Activated T-helper 1 cell treated with anti-CD3 and anti-CD28 coated beads, Interleukin-2, amount 50 U/mL, for 16 hours (primary cell): ENCODE measurements around the gene DRC3.
A peak's percentile ranks its signal among the peaks of the same experiment; 100 is the strongest.
"Not testable (repeated sequence)": the region's sequence is repeated elsewhere in the genome, so short reads cannot be mapped to it uniquely, and the experiment has no call there.

ENCODE experiments used
- DNase-seq, 2 donors: peaks; one replicate each; pipeline ENCODE4 v3.0.0-alpha.2; 2020; ENCODE audit warnings: low read depth in 1 of 2, low spot score in 1 of 2

The DRC3 gene, protein sequence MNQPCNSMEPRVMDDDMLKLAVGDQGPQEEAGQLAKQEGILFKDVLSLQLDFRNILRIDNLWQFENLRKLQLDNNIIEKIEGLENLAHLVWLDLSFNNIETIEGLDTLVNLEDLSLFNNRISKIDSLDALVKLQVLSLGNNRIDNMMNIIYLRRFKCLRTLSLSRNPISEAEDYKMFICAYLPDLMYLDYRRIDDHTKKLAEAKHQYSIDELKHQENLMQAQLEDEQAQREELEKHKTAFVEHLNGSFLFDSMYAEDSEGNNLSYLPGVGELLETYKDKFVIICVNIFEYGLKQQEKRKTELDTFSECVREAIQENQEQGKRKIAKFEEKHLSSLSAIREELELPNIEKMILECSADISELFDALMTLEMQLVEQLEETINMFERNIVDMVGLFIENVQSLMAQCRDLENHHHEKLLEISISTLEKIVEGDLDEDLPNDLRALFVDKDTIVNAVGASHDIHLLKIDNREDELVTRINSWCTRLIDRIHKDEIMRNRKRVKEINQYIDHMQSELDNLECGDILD

DNA sequence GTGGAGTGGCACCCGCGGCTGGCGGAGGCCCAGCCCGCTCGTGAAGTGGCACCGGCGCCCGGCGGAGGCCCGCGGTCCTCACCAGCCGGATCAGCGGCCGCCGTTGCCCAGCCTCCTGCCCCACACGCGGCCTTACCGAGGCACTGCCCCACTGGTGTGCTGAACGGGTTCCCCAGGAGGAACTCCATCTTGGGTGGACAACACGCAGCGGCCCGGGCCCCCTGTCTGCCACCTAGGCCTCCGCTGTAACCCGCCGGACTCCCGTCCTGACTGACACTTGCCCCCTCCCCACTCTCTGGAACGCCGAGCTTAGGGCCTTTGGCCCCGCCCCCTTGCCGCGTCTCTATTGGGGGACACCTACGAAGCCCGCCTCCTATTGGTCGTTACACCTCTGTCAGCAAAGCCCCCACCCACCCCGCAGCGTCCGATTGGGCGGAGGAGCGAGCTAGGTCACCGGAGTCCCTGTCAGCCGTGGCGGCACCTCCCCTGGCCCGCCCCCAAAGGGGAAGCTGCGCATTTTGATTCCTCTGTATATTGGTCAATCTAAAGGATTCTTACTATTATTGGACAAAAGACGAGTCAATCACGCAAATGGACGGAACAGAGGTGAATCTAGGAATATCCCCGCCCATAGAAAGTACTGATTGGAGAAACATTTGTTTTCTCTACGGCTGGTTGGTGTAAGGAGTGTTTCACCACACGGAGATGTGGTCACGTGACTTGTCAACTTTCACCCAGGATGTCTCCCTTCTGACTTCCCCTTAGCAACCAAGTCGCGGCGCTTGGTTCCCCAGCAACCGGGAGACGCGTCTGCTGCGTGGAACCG lies at the start of gene DRC3, which contains the start of gene TOM1L2:
Gene DRC3, plus strand, starts transcription at position 737 of the 826 bp plus-strand sequence. CDS start 4,737 bp downstream, outside the sequence.
Gene TOM1L2, minus strand, starts transcription at position 275 of the 826 bp plus-strand sequence. Its CDS starts 87 bp downstream, at position 188.
- DNase-seq: peak; percentile 100

DNA sequence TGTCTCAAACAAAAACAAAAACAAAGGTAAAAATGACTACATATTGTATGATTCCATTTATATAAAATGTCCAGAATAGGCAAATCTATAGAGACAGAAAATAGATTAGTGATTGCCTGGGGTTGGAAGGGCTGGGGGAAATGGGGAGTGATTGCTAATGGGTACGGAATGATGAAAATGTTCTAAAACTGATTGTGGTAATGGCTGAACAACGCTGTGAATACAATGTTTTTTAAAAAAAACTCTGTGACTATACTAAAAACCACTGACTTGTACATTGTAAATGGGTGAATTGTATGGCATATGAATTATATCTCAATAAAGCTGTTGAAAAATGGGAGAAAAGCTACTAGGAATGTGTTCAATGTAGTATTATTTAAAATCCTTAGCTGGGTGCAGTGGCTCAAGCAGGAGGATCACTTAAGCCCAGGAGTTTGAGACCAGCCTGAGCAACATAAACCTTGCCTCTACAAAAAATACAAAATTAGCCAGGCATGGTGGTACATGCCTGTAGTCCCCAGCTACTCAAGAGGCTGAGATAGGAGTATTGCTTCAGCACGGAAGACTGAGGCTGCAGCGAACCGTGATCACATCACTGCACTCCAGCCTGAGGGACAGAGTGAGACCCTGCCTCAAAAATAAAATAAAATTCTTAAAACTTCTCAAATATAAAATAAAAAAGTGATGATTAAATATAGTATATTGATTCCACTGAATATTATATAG lies 48.4 kb upstream of the DRC3 start:
- DNase-seq: no peak

DNA sequence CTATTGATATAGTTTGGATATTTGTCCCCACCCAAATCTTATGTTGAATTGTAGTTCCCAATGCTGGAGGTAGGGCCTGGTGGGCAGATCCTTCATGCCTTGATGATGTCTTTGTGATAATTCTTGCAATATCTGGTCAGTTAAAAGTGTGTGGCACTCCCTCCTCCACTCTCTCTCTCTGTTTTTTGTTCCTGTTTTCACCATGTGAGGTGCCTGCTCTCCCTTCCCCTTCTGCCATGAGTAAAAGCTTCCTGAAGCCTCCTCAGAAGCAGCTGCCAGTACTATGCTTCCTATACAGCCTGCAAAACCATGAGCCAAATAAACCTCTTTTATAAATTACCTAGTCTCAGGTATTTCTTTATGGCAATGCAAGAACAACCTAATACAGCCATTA lies 47.8 kb upstream of the DRC3 start:
- no peak for DNase-seq

DNA sequence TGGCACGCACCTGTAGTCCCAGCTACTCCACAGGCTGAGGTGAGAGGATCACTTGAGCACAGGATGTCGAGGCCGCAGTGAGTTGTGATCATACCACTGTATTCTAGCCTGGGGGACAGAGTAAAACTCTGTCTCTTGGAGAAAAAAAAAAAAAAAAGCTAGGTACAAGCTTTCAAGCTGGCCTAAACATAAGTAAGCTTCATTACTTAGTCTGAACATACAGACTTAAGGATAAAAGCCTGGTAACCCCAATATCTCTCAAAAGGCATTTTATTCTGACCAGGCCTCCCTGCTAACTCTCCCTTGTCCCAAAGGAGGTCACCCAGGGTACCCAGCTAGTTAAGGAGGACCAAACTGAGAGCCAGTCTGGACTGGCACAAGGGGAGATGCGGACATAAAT lies 46.6 kb upstream of the DRC3 start:
- no peak for DNase-seq

DNA sequence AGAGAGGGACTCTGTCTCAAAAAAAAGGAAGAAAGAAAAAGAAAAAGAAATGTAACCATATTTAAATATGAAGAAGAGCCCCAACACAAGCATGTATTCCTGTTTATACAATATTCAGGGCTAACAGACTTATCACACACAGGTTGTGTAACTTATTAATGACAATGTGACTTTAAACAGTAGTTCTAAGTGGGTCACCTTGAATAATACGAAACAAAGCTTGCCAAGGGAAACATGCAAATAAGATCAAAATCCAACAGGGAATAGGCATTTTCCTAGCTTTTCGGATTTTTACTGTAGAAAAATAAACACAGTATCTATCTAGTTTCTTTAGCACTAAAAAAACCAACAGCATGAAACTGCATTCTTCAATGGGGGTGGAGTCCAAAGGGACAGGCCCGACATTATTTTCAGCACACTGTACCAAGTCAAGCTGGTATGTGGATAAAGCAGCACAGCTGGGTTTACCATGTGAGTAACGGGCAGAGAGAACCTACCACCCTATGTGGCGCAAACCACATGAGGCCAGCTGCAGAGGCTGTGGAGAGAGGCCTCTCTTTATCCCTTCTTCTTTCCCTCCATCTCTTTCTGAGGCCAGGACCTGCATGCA lies 45.7 kb upstream of the DRC3 start:
- DNase-seq: no peak

DNA sequence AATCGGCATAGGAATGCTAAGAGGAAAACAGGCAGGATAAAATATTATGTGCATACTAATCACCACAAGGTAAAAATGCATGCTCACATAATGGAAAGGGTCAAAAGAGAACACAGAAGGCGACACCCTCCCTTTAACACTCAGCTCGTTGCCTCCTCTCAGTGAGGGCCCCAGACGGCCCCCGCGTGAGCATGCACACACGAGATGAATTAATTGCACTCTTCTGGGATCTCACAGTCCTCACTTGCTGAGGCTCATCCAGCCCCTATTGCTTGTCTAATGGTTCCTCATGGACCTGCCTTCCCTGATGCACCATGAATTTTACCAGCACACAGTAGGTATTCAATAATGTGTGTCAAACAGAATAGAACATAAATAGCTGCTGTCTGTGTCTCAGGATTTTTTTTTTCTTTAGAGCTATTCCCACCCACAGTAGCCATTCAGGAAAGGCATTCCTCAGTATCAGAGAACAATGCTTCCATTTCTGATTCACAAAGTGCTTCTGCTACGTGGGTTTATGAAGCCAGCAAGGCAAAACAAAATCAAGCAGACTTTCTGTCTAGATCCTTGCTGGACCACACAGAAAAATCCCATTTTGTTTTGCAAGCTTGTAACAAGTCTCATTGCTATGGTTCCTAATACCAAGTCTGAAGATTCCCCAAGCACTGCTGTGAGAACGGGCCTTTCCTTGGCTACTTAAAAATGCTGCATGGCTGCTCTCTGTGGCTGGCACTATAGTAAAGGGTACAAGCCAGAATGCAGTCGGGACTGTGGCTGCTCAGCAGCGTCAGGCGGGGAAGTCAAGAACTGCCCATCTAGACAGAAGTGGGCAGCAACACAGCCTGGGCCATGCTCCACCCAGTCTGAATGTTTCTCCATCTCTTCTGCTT lies 44.0 kb upstream of the DRC3 start:
- no peak for DNase-seq

DNA sequence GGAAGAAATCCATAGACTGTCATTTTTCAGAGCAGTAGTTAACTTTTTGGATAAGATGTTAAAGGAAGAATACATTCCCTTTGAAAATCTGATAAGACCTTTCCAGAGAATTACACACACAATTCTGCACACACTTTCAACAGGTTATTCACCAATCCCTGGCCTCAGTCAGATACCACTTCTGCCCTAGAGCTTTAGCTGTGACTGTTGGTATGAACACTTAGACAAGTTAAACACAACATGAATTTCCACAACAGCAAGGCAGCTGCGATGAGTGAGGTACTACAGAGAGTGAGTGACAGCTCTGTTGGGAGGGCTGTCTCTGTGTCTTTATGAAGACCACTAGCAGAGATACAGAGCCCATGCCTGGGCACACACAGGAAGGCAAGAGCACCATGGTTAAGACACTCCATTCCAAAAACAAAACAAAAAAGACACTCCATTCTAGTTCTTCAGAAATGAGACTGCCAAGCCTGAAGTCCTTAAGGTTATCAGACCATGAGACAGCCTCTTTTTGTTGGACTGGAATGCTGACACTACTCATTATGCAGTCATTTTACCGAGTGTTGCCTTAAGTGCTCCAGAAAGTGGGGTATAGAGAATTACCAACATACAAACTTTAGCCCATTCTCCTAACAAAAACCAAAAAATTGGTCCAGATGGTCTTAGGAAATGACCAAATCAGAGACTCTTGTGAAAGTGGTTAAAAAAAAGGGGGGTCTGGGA lies 42.8 kb upstream of the DRC3 start:
- DNase-seq: no peak

DNA sequence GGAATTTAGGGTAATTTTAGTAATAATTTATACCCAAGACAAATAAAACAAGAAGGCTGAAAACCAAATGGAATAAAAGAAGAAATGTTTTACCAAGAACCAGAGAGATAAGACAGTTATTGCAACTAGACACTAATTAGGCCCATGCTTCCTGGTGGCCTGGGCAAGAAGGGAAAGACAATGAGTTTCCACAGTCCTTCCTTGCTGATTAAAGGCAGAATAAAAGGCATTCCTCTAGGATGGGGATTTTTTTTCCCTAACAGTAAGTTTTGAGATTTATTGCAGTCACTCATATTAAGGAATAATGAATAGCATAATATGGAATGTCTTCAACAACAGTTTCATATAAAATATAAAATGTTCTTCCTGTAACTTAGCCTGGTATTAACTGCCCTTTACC lies 42.0 kb upstream of the DRC3 start:
- no peak for DNase-seq

DNA sequence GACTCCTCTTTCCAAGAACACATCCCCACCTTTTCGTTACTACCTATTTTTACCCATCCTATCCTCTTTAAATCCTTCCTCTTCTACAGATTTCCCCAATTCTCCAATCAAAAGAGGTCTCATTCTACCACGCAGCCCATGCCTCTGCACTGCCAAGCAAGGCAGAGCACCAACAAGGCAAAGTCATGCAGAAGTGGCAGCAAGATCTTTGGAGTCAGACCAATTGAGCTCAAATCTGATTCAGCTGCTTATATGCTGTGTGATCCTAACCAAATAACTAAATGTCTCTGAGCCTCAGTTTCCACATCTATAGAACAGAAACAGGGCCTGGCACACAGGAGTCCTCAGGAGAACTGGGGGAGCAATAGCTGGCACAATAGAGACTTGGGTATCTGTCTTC lies 41.5 kb upstream of the DRC3 start:
- DNase-seq: no peak

DNA sequence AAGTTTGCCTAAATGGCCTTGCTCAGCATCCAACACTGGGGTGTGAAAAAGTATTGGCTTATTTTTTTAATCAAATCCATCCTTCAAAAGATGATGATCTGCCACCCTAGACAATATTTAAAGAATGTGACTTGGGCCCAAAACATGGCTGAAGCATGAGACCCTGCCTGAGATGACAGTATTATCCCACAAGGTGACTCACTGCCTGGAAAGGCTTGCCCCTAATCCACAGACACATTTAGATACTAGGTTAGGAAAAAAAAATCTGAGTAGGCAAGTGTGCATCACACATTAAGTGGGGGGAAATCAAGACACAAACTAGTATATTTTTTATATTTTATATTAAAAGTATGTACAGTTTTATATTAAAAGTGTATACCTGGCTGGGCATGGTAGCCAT lies 38.9 kb upstream of the DRC3 start:
- DNase-seq: no peak

DNA sequence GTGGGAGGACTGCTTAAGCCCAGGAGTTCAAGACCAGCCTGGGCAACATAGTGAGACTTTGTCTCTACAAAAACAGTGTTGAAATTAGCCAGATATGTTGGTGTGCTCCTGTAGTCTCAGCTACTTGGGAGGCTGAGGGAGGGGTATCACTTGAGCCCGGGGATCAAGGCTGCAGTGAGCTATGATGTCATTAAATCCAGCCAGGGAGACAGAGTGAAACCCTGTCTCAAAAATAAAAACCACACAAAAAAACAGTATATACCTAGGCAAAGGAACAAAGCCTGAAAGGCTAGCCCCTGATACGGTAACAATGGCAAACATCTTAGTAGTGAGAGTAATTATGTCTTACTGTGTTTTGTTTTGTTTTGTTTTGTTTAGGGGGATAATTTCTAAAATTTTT lies 38.4 kb upstream of the DRC3 start:
- no peak for DNase-seq

DNA sequence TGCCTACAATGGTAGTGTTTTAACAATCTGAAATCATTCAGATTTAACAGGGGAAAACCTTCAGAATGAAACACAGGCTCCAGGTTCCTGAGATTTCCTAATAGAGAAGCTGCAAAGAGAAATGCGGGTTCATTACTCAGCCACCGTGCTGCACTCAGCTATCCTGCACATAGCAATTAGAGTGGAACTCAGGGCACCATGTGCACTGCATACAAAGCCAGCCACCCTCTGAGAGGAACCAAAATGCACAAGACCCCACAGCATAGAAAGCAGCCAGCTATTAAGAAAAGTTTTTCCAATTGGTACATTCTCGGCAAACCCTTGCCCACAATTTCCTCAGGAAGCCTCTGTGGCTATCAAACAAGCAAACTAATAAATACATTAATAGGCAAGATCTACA lies 37.9 kb upstream of the DRC3 start:
- DNase-seq: no peak

DNA sequence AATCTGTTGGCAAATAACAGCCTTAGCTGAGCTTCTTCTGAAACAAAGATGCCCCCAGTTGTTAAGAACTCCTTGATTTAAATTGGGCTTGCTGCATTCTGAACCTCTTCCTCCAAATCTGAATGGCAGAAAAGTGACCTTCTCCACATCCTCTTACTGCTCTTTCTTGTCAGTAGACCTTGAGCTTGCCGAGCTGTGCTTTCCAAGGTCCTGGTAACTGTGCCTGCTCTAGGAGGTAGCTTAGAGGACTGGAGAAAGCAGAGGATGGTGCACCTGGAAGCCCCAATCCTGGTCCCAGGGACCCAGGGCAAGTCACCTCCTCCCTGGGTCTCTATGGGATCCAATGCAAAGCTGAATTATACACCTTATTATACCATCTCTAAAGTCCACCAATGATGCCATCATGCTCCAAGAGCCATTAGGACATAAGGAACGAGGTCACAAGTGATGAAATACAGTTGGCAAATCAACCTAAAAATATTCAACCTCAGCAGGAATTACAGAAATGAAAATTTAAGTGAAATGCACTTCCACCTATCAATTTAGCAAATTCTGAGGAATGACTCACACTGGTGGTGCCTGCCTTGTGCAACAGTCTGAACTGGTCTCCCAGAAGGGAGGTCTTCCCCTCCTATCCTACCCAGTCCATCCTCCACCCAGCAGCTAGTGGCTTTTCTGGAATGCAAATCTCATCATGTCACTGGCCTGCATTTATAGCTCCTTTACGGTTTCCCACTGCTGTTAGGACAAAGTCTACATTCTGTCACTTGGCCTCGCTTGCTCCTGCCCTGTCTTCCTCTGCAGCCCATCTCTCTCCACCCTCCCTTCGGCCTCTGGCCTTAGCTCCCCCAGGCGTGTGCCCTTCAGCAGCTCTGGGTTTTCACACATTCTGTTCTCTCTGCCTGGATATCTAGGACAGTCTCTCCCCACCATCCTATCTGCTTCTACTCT lies 37.1 kb upstream of the DRC3 start:
- DNase-seq: no peak

DNA sequence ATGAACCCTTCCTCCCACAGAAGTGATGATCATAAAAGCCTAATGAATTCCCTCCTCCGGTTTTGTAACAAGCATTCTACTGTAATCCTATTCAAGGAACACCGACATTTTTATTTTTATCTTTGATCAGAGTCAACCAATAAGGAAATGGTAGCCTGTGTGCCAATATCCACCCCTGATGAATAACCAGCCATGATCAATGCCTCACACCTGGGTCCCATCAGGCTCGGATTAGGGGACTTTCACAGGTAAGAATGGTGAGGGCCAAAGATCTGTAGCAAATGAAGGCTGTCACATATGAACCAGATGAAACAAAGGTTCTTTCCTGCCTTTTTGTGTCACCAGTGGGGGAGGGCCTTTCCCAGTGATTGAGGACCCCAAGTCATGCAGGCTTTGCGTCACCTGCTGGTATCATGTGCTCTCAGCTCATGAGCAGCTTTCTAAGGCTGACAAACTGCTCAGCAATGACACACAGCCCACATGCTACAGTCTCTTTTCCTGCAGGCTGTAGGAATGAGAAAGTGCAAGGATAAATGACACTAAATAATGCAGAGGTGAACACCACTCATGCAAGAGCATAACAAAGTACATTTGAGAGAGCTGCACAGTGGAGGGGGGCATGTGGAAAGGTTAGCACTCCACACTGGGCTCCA lies 35.3 kb upstream of the DRC3 start:
- no peak for DNase-seq

DNA sequence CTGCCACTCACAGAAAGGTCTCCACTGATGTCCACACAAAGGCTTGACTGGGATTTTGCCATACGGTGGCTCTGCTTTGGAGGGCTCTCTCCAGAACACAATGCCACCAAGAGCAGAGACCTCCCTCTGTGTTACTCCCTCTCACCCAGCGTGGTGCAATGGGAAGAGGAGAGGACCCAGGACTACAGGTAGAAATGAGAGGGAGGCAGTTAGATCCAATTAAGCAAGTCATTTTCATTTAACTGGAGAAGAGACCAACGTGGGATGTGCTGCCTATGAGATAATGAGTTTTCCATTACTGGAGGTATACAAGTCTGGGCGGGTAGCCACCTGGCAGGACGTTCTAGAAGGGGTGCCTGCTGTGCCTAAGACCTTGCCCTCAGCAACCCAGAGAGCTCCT lies 34.7 kb upstream of the DRC3 start:
- no peak for DNase-seq

DNA sequence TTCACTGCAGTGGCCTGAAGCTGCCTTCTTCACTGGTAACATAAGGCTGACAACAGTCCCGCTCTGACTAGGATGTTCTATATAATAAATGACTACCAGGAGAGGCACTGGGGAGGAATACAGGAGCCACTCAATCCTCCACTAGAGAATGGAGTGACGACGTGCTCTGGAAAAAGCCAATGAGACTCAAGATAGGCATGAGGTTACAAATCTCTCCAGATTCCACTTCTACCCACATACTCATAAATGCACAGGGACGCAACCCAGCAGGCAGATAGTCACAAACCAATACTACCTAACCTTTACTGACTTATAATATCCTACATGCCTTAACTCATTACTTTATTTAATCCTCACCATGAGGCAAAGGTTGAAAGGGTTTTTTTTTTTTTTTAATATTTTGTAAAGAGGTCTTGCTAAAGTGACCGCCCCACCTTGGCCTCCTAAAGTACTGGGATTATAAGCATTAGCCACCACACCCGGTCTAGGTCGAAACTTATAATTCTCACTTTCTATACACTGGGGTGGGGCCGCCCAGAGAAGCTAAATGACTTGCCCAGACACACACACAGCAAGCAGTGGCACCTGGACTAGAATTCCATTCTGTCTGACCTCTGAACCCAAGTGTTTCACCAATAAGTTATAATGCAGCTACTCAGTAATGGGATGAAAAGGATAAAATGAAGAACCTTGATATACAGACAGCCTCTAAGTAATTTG lies 34.1 kb upstream of the DRC3 start:
- no peak for DNase-seq

DNA sequence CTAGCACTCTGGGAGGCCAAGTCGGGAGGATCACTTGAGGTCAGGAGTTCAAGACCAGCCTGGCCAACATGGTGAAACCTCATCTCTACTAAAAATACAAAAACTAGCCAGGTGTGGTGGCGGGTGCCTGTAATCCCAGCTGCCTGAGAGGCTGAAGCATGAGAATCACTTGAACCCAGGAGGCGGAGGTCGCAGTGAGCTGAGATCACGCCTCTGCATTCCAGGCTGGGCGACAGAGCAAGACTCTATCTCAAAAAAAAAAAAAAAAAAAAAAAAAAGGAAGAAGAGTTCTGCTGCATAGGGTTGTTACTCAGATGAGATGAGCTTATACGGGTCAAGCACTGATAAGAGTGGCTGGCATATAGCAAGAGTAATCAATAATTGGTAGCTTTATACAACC lies 32.7 kb upstream of the DRC3 start:
- DNase-seq: not testable (repeated sequence)
